ENCODE results near the gene GRXCR2.
A peak's percentile ranks its signal among the peaks of the same experiment; 100 is the strongest.
"Not testable (repeated sequence)": the region's sequence is repeated elsewhere in the genome, so short reads cannot be mapped to it uniquely, and the experiment has no call there.

Gene GRXCR2

GRCh38 chr5:145852990-145853389 is 19.8 kb downstream of the GRXCR2 start:
- H3K9ac ChIP-seq (ENCODE audit: low read length): no peak overlapping the region

GRCh38 chr5:145848854-145849253 is 24.0 kb downstream of the GRXCR2 start:
- H3K27me3 ChIP-seq (ENCODE audit: control insufficient read depth, insufficient read depth, low read length): no peaks in the 10 kb centered on the region
- H3K4me3 ChIP-seq (ENCODE audit: low read length): no peak overlapping the region
- H3K4me1 ChIP-seq (ENCODE audit: control insufficient read depth, insufficient read depth, low read length): peaks cover 29% of the 10 kb centered on the region
- H3K9ac ChIP-seq (ENCODE audit: low read length): no peak overlapping the region
- no peaks in the 10 kb centered on the region for H3K9me3 ChIP-seq (ENCODE audit: control insufficient read depth, low read length)
- no peaks in the 10 kb centered on the region for H3K36me3 ChIP-seq (ENCODE audit: control insufficient read depth, insufficient read depth, low read length)

More at GRCh38 chr5:145852990-145853389, 19.8 kb downstream of the GRXCR2 start:
- Histone ChIP-seq H3K4me3 (ENCODE audit: low read length) (no peak overlapping the region), H3K9me3 (ENCODE audit: control insufficient read depth, low read length) (no peaks in the 10 kb centered on the region), H3K4me1 (ENCODE audit: control insufficient read depth, insufficient read depth, low read length) (peaks cover 32% of the 10 kb centered on the region), H3K27me3 (ENCODE audit: control insufficient read depth, insufficient read depth, low read length) (no peaks in the 10 kb centered on the region), H3K36me3 (ENCODE audit: control insufficient read depth, insufficient read depth, low read length) (no peaks in the 10 kb centered on the region)

GRCh38 chr5:145847499-145848497 is 25.0 kb downstream of the GRXCR2 start:
- no peaks in the 10 kb centered on the region for H3K27me3 ChIP-seq (ENCODE audit: control insufficient read depth, insufficient read depth, low read length)

GRCh38 chr5:145846081-145846480 is 26.7 kb downstream of the GRXCR2 start:
- Histone ChIP-seq H3K36me3 (ENCODE audit: control insufficient read depth, insufficient read depth, low read length) (no peaks in the 10 kb centered on the region), H3K4me1 (ENCODE audit: control insufficient read depth, insufficient read depth, low read length) (peaks cover 25% of the 10 kb centered on the region)

More at GRCh38 chr5:145847499-145848497, 25.0 kb downstream of the GRXCR2 start:
- H3K9me3 ChIP-seq (ENCODE audit: control insufficient read depth, low read length): no peaks in the 10 kb centered on the region
- H3K36me3 ChIP-seq (ENCODE audit: control insufficient read depth, insufficient read depth, low read length): no peaks in the 10 kb centered on the region
- H3K9ac ChIP-seq (ENCODE audit: low read length): no peak overlapping the region
- H3K4me3 ChIP-seq (ENCODE audit: low read length): no peak overlapping the region
- peaks cover 25% of the 10 kb centered on the region for H3K4me1 ChIP-seq (ENCODE audit: control insufficient read depth, insufficient read depth, low read length)

GRCh38 chr5:145841299-145841698 is 31.5 kb downstream of the GRXCR2 start:
- Histone ChIP-seq H3K4me3 (ENCODE audit: low read length) (no peak overlapping the region), H3K36me3 (ENCODE audit: control insufficient read depth, insufficient read depth, low read length) (no peaks in the 10 kb centered on the region), H3K4me1 (ENCODE audit: control insufficient read depth, insufficient read depth, low read length) (peaks cover 25% of the 10 kb centered on the region), H3K9ac (ENCODE audit: low read length) (no peak overlapping the region), H3K9me3 (ENCODE audit: control insufficient read depth, low read length) (no peaks in the 10 kb centered on the region), H3K27me3 (ENCODE audit: control insufficient read depth, insufficient read depth, low read length) (no peaks in the 10 kb centered on the region)

More at GRCh38 chr5:145846081-145846480, 26.7 kb downstream of the GRXCR2 start:
- H3K27me3 ChIP-seq (ENCODE audit: control insufficient read depth, insufficient read depth, low read length): no peaks in the 10 kb centered on the region
- H3K4me3 ChIP-seq (ENCODE audit: low read length): no peak overlapping the region
- no peaks in the 10 kb centered on the region for H3K9me3 ChIP-seq (ENCODE audit: control insufficient read depth, low read length)
- H3K9ac ChIP-seq (ENCODE audit: low read length): no peak overlapping the region

GRCh38 chr5:145840458-145841132 is 32.2 kb downstream of the GRXCR2 start:
- no peaks in the 10 kb centered on the region for H3K36me3 ChIP-seq (ENCODE audit: control insufficient read depth, insufficient read depth, low read length)
- peaks cover 27% of the 10 kb centered on the region for H3K4me1 ChIP-seq (ENCODE audit: control insufficient read depth, insufficient read depth, low read length)
- no peaks in the 10 kb centered on the region for H3K27me3 ChIP-seq (ENCODE audit: control insufficient read depth, insufficient read depth, low read length)
- no peak overlapping the region for H3K4me3 ChIP-seq (ENCODE audit: low read length)
- no peaks in the 10 kb centered on the region for H3K9me3 ChIP-seq (ENCODE audit: control insufficient read depth, low read length)
- no peak overlapping the region for H3K9ac ChIP-seq (ENCODE audit: low read length)

GRCh38 chr5:145838276-145838675 is 34.5 kb downstream of the GRXCR2 start:
- Histone ChIP-seq H3K27me3 (ENCODE audit: control insufficient read depth, insufficient read depth, low read length) (no peaks in the 10 kb centered on the region), H3K36me3 (ENCODE audit: control insufficient read depth, insufficient read depth, low read length) (no peaks in the 10 kb centered on the region), H3K4me3 (ENCODE audit: low read length) (no peak overlapping the region), H3K9ac (ENCODE audit: low read length) (no peak overlapping the region), H3K9me3 (ENCODE audit: control insufficient read depth, low read length) (no peaks in the 10 kb centered on the region), H3K4me1 (ENCODE audit: control insufficient read depth, insufficient read depth, low read length) (peaks cover 27% of the 10 kb centered on the region)

GRCh38 chr5:145836241-145836640 is 36.6 kb downstream of the GRXCR2 start:
- not testable (repeated sequence) for H3K9me3 ChIP-seq (ENCODE audit: control insufficient read depth, low read length); H3K4me3 ChIP-seq (ENCODE audit: low read length); H3K36me3 ChIP-seq (ENCODE audit: control insufficient read depth, insufficient read depth, low read length); H3K27me3 ChIP-seq (ENCODE audit: control insufficient read depth, insufficient read depth, low read length)
- peaks cover 36% of the 10 kb centered on the region for H3K4me1 ChIP-seq (ENCODE audit: control insufficient read depth, insufficient read depth, low read length)
- H3K9ac ChIP-seq (ENCODE audit: low read length): peak overlapping the region; percentile 82

- Histone ChIP-seq H3K9me3 (ENCODE audit: control insufficient read depth, low read length) (no peaks in the 10 kb centered on the region), H3K36me3 (ENCODE audit: control insufficient read depth, insufficient read depth, low read length) (no peaks in the 10 kb centered on the region), H3K9ac (ENCODE audit: low read length) (peak overlapping the region; percentile 82), H3K27me3 (ENCODE audit: control insufficient read depth, insufficient read depth, low read length) (no peaks in the 10 kb centered on the region), H3K4me3 (ENCODE audit: low read length) (peak overlapping the region; percentile 81), H3K4me1 (ENCODE audit: control insufficient read depth, insufficient read depth, low read length) (peaks cover 36% of the 10 kb centered on the region)
These were observed 37.0 kb downstream of the GRXCR2 start for GRCh38 chr5:145835848-145836239.

GRCh38 chr5:145834917-145835847 is 37.6 kb downstream of the GRXCR2 start, which contains the start of gene PRELID2:
PRELID2 (minus strand) TSS chr5:145835342; CDS start chr5:145835251, 91 bp downstream.
- H3K9ac ChIP-seq (ENCODE audit: low read length): peak within 1 kb of the TSS; percentile 82
- peaks cover 36% of the 10 kb centered on the region for H3K4me1 ChIP-seq (ENCODE audit: control insufficient read depth, insufficient read depth, low read length)
- H3K36me3 ChIP-seq (ENCODE audit: control insufficient read depth, insufficient read depth, low read length): no peaks in the 10 kb centered on the region
- H3K27me3 ChIP-seq (ENCODE audit: control insufficient read depth, insufficient read depth, low read length): no peaks in the 10 kb centered on the region
- no peaks in the 10 kb centered on the region for H3K9me3 ChIP-seq (ENCODE audit: control insufficient read depth, low read length)
- H3K4me3 ChIP-seq (ENCODE audit: low read length): peak within 1 kb of the TSS; percentile 81

- H3K9ac ChIP-seq (ENCODE audit: low read length): peak overlapping the region; percentile 82
- peak overlapping the region; percentile 81 for H3K4me3 ChIP-seq (ENCODE audit: low read length)
- no peaks in the 10 kb centered on the region for H3K27me3 ChIP-seq (ENCODE audit: control insufficient read depth, insufficient read depth, low read length)
- peaks cover 36% of the 10 kb centered on the region for H3K4me1 ChIP-seq (ENCODE audit: control insufficient read depth, insufficient read depth, low read length)
- no peaks in the 10 kb centered on the region for H3K9me3 ChIP-seq (ENCODE audit: control insufficient read depth, low read length)
- no peaks in the 10 kb centered on the region for H3K36me3 ChIP-seq (ENCODE audit: control insufficient read depth, insufficient read depth, low read length)
These were observed 38.3 kb downstream of the GRXCR2 start for GRCh38 chr5:145834554-145834916.
